ENCODE data around the gene SLC23A3. TPM values are rescaled to one million over a fixed set of nuclear protein-coding genes. Genes with fewer than 3 reads are reported as not detected.

Gene SLC23A3
- total and polyA plus RNA-seq, 9 of the 15 experiments (the other 6 are each of a cell fraction or from before 2014, with no cell fraction given), result 0.06 to 0.64 (median 0.16) TPM

DNA sequence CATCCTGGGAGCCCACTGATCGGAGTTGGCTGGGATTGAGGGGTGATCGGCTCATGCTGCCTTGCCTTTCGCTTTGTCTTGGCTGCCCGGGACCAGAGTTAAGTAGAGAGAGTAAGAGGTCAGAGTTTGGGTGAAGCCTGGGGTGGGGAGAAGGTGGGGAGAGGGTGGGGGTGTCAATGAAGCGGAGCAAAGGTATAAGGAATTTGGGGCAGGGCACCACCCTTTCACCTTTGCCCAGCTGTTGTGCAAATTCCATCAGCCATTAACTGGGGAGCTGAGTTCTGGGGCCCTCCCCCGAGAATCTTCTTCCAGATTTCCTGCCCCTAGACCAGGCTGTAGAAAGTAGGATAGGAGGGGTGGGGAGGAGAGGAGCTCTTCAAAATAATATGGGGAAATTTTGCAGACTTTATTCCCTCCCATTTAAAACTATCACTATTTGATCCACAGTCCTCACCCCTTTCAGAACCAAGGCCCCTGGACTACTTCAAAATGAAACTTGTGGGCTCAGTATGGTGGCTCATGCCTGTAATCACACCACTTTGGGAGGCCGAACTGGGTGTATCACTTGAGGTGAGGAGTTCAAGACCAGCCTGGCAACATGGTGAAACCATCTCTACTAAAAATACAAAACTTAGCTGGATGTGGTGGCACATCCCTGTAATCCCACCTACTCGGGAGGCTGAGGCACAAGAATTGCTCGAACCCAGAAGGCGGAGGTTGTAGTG lies at the start of gene SLC23A3 (continued):
- TF ChIP-seq, protein P1, sequence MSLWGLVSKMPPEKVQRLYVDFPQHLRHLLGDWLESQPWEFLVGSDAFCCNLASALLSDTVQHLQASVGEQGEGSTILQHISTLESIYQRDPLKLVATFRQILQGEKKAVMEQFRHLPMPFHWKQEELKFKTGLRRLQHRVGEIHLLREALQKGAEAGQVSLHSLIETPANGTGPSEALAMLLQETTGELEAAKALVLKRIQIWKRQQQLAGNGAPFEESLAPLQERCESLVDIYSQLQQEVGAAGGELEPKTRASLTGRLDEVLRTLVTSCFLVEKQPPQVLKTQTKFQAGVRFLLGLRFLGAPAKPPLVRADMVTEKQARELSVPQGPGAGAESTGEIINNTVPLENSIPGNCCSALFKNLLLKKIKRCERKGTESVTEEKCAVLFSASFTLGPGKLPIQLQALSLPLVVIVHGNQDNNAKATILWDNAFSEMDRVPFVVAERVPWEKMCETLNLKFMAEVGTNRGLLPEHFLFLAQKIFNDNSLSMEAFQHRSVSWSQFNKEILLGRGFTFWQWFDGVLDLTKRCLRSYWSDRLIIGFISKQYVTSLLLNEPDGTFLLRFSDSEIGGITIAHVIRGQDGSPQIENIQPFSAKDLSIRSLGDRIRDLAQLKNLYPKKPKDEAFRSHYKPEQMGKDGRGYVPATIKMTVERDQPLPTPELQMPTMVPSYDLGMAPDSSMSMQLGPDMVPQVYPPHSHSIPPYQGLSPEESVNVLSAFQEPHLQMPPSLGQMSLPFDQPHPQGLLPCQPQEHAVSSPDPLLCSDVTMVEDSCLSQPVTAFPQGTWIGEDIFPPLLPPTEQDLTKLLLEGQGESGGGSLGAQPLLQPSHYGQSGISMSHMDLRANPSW (CRISPR knock-in tag; IDR thresholded peaks at IDR 0.05), result no peak
- TF ChIP-seq MEIS2 (IDR thresholded peaks at IDR 0.05; ENCODE audit: partially characterized antibody) (no peak), HLTF (IDR thresholded peaks at IDR 0.05) (no peak), BRF1 (IDR thresholded peaks at IDR 0.05; ENCODE audit: borderline replicate concordance, extremely low read depth, insufficient read length) (no peak), HOXB6 (CRISPR knock-in tag; IDR thresholded peaks at IDR 0.05; ENCODE audit: borderline replicate concordance) (no peak)
- TF ChIP-seq, protein P2, sequence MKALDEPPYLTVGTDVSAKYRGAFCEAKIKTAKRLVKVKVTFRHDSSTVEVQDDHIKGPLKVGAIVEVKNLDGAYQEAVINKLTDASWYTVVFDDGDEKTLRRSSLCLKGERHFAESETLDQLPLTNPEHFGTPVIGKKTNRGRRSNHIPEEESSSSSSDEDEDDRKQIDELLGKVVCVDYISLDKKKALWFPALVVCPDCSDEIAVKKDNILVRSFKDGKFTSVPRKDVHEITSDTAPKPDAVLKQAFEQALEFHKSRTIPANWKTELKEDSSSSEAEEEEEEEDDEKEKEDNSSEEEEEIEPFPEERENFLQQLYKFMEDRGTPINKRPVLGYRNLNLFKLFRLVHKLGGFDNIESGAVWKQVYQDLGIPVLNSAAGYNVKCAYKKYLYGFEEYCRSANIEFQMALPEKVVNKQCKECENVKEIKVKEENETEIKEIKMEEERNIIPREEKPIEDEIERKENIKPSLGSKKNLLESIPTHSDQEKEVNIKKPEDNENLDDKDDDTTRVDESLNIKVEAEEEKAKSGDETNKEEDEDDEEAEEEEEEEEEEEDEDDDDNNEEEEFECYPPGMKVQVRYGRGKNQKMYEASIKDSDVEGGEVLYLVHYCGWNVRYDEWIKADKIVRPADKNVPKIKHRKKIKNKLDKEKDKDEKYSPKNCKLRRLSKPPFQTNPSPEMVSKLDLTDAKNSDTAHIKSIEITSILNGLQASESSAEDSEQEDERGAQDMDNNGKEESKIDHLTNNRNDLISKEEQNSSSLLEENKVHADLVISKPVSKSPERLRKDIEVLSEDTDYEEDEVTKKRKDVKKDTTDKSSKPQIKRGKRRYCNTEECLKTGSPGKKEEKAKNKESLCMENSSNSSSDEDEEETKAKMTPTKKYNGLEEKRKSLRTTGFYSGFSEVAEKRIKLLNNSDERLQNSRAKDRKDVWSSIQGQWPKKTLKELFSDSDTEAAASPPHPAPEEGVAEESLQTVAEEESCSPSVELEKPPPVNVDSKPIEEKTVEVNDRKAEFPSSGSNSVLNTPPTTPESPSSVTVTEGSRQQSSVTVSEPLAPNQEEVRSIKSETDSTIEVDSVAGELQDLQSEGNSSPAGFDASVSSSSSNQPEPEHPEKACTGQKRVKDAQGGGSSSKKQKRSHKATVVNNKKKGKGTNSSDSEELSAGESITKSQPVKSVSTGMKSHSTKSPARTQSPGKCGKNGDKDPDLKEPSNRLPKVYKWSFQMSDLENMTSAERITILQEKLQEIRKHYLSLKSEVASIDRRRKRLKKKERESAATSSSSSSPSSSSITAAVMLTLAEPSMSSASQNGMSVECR (CRISPR knock-in tag; IDR thresholded peaks at IDR 0.05), result no peak
- TF ChIP-seq, protein P3, sequence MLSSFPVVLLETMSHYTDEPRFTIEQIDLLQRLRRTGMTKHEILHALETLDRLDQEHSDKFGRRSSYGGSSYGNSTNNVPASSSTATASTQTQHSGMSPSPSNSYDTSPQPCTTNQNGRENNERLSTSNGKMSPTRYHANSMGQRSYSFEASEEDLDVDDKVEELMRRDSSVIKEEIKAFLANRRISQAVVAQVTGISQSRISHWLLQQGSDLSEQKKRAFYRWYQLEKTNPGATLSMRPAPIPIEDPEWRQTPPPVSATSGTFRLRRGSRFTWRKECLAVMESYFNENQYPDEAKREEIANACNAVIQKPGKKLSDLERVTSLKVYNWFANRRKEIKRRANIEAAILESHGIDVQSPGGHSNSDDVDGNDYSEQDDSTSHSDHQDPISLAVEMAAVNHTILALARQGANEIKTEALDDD (IDR thresholded peaks at IDR 0.05), result no peak
